Pons (tissue), 1 donor: ENCODE results near the gene SLC41A3.
A peak's percentile ranks its signal among the peaks of the same experiment; 100 is the strongest.
"Not testable (repeated sequence)": the region's sequence is repeated elsewhere in the genome, so short reads cannot be mapped to it uniquely, and the experiment has no call there.

Experiments used
- DNase-seq: peaks from one replicate; pipeline ENCODE4 v3.0.0-alpha.2; 2016; ENCODE audit warnings: low spot score

SLC41A3 gene

DNA sequence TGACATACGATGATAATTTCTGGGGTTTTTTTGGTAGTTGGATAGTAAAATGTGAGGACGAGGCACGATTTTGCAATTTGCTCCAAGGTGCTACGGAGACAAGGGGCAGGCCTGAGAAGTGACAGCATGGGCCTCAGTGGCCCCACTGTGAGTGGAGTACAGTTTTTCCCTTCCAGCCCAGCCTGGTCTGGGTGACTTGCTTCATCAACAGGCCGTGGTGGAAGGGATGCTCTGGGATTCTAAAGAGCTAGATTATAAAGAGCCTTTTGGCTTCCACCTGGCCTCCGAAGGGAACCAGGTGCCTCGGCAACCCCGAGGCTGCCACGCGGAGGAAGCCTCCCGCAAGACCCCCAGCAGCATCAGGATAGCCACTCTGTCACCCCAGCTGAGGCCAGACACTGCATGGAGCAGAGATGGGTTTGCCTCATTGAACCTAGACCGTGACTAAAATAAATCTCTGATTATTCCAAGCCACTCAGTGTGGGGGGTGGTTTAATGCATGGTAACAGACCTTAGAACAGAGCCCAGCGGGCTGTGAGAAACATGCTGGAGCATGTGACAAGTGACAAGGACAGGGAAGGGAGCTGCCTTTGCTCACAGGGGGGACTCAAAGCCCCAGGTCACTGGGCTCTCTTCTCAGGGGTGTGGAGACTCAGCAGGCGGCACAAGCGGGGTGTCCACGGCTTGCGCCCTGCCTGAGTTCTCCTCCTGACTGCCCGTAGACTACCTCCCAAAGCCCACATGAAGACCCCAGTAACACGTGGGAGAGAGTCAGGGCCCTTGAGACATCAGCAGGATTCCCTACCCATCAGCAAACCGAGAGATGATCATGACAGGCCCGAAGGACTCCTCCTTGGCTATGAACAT is 22.6 kb upstream of the SLC41A3 start:
- DNase-seq: no peak

- no peak for DNase-seq
Measured at GRCh38 chr3:126105691-126106187, 21.8 kb upstream of the SLC41A3 start.

GRCh38 chr3:126104742-126105605 is 21.1 kb upstream of the SLC41A3 start:
- DNase-seq: no peak

GRCh38 chr3:126104028-126104635 is 20.2 kb upstream of the SLC41A3 start:
- no peak for DNase-seq

DNA sequence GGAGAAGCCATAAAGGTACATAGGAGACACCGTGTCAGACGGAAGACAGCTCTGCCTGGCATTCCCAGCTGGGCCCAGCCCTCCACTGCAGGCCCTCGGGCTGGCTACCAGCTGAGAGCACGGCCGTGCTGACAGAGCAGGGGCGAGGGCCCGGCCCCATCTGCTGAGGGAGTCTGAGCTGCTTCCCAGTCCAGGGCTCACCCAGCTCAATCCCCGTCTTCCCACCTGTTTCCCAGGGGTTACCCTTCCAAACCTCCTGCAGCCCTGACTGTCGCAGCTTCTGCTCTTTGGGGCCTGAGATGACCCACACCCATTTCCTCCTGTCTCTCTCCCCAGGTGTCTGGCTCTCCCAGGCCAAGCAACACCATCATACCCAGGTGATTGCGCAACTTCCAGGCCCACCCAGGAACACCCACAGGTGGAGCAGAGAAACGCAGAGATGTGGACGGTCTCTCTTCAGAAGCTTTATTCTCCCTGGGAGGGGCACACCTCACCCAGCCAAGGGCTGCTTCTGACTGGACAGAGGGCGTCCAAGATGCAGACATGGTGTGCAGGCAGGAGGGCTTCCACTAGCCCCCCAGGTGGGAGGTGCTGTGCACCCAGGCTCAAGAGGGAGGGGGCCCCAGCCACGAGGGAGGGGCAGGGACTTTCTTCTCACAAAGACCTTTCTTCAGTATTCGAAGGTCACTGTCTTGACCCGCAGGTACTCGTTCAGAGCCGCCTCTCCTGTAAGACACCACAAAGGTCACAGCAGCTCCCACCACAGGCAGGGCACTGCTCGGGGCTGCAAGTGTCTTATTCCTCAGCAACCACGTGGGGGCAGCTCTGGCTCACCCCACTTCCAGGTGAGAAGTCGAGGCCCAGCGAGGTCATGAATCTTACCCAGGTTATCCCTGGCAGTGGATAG is 19.4 kb upstream of the SLC41A3 start:
- DNase-seq: no peak

GRCh38 chr3:126102530-126102951 is 18.6 kb upstream of the SLC41A3 start:
- no peak for DNase-seq

DNA sequence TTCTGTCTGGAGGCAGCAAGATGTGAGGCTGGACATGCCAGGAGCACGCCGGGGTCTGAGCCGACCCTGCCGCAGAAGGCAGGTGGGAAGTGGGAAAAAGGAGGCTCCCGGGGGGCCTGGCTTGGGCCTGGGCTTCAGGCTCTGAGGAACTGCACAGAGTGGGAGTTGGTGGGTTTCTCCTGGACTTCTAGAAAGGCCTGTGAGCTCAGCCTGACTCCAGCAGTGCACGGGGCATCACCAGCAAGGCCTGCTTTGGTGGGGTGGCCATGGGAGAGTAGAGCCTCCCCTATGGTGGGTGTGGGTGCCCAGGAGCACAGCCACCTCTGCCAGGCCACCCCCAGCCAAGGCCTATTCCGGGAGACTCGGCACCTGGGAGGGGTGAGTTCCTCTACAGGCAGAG is 18.1 kb upstream of the SLC41A3 start:
- DNase-seq: no peak

DNA sequence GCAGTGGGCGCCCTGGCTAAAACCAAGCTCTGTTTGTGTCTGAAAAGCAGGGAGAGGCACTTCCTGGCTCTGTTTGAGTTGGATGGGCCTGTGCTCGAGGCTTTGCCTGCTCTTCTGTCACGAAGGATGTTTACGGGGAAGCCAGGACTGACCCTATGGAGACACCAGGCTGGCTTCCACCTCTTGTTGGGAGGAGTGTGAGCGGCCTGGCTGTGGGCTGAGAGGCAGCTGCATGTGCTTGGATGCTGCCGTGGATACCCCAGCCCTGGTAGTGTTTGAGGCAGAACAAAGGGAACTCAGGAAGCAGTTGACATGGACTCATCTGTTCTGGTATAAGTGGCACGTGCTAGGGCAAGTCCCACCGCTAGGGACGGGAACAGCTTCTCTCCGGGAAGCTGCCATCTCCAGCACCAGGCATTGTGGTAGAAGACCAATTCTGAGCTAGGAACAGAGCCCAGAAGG is 17.6 kb upstream of the SLC41A3 start:
- no peak for DNase-seq

DNA sequence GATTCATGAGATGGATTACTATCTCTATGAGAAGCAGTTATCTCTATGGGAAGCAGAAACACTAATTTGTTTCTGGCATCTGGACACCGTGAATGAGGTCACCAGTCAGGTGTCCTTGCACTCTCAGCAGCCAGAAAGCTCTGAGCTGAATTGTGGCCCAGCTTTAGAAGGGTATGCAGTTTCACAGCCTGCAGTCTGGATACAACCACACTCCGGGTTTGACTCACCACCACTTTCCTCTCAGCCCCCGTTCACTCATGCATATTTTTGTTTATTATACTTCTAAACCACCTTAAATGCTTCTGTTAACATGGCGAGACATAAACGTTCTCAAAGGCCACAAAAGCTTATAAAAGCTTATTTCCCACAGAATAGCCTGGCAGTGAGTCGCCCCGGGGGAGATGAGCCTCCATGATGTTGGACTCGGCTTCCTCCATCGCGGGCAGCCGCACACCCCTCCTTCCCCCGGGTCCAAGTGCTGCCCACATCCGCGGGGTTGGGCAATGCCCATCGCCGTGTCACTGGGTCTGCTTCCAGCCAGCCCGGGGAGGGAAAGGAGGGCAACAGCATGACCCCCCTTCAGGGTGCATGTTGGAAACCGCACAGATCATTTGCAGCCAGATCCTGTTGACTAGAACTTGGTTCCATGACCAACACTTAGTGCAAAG is 16.8 kb upstream of the SLC41A3 start:
- peak; percentile 15 for DNase-seq

DNA sequence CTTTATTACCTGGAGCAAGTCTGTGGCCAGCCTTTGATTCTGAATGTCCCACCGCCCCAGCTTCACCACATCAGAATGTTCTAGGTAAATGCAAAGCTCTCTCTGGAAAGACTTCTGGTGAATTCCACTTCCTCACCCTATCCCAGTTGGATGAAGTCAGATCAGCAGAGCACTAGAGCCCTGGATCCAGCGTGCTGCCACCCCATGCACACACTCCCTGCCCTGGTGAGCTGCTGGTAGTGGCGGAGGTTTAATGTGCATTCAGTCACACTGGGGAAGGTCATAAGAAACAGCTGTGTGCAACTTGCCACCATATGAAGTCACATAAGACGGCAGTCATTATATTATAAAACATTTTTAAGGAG is 16.3 kb upstream of the SLC41A3 start:
- no peak for DNase-seq

GRCh38 chr3:126098391-126098858 is 14.5 kb upstream of the SLC41A3 start:
- no peak for DNase-seq

DNA sequence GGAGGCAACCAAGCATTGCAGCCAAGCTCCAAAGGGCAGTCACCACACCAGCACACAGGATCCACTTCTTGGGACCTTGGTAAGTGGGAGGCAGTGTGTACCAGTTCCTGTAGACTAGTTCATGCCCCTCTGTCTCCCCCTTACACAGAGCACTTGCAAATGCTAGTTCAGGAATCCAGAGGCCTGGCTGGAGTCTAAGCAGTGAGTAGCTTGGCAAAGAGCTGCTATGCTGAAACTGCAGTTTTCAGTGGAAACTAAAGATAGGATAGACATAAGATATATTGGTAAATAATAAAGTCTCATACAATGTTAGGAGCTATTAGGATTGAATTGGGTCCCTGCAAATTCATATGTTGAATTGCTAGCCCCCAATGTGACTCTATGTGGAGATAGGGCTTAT is 13.9 kb upstream of the SLC41A3 start:
- DNase-seq: no peak

GRCh38 chr3:126096274-126096673 is 12.3 kb upstream of the SLC41A3 start:
- DNase-seq: not testable (repeated sequence)

DNA sequence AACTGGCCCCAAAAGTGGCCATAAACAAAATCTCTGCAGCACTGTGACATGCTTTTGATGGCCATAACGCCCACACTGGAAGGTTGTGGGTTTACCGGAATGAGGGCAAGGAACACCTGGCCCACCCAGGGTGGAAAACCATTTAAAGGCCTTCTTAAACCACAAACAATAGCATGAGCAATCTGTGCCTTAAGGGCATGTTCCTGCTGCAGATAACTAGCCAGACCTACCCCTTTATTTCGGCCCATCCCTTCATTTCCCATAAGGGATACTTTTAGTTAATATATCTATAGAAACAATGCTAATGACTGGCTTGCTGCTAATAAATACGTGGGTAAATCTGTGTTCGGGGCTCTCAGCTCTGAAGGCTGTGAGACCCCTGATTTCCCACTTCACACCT is 8.2 kb upstream of the SLC41A3 start:
- not testable (repeated sequence) for DNase-seq

- DNase-seq: no peak
Measured at GRCh38 chr3:126087552-126088175, 3.7 kb upstream of the SLC41A3 start.

GRCh38 chr3:126085841-126086240 is 1.9 kb upstream of the SLC41A3 start:
- DNase-seq: no peak

DNA sequence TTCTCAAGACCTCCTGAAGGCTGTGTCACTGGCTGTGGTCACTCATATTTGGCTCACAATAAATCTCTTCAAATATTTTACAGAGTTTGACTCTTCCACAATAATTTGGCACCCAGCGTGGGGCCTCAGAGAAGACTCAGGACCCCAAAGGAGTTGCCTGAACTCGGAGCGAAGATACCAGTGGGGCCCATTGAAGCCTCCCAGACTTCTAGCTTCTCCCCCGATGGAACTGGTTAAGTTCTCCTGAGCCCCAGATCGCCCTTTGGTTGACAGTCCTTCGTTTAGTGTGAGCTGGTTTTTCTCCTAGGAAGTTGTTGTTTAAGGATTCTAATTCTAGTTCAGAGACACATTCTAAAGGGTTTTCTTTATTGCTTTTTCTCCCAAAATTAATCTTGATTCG is 1.4 kb upstream of the SLC41A3 start:
- DNase-seq: no peak

GRCh38 chr3:126084768-126085180 is 850 bp upstream of the SLC41A3 start:
- no peak for DNase-seq

DNA sequence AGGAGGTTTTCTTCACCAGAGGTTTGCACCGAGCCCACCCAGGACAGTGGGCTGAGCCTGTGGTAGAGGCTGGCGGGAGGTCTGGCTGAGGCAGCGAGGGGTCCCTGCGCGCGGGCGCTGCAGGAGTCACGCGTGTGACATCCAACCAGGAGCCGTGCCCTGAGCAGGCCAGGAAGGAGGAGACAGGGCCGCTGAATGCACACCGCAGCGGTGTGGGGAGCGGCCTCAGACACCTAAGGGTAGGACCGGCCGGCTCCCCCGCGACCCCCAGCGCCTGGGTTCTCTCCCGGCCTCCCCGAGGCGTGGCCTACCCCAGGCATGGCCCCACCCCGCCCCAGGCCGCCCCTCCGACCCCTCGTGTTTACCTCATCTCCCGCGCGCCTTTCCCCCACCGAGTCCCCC is 412 bp downstream of the SLC41A3 start:
- DNase-seq: peak; percentile 12

GRCh38 chr3:126083138-126083445 is 832 bp downstream of the SLC41A3 start:
- DNase-seq: no peak
